Measurements from ENCODE around the gene PDCD7. TPM values are rescaled to one million over a fixed set of nuclear protein-coding genes. Genes with fewer than 3 reads are reported as not detected.

Gene PDCD7
- polyA plus RNA-seq, 1 of the 3 experiments (the other 2 are of a cell fraction), result 15.3 TPM

DNA sequence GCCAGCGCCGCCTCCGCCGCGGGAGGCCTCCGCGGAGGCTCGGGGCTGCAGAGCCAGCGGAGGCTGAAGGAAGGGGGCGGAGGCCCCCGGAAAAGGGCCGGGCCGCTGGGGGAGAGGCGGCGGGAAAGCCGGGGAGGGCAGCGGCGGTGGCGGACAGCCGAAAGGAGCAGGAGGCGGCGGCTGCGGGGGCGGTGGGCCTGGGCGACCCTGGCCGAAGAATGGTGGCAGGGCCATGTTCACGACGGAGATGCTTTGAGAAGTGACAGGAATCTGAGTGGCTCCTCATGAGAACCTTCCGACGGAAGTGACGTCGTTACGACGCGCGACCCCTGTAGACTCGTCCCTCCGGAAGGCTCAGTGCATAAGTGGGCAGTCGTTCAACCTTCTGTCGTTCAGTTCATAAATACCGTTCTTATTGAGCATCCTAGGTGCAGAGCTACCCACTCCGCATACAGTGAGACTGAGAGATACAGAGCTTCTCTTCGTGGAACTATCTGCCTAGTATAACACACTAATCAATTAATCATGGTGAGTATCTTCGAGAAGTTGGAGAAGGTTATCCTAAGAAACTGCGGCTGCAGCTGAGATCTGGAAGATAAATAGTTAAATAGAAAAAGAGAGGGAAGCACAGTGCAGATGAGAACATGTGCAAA lies at the start of gene PDCD7 (continued):
- TF ChIP-seq CTCF (IDR thresholded peaks at IDR 0.05), result no peak
- TF ChIP-seq SIN3A (IDR thresholded peaks at IDR 0.05; ENCODE audit: borderline replicate concordance, low read depth, low read length), result no peak
- no peak for TF ChIP-seq RXRA (IDR thresholded peaks at IDR 0.05; ENCODE audit: borderline replicate concordance, low read depth)
- peak; percentile 12; the same call in 1 of the 2 replicates for TF ChIP-seq REST (IDR thresholded peaks at IDR 0.05; ENCODE audit: low read depth, low read length)
- no peak for TF ChIP-seq NFIC (IDR thresholded peaks at IDR 0.05; ENCODE audit: borderline replicate concordance)
- TF ChIP-seq, protein P1, sequence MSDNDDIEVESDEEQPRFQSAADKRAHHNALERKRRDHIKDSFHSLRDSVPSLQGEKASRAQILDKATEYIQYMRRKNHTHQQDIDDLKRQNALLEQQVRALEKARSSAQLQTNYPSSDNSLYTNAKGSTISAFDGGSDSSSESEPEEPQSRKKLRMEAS (IDR thresholded peaks at IDR 0.05; ENCODE audit: low read depth), result peak; percentile 40; the same call in 1 of the 2 replicates

- Histone ChIP-seq H3K4me1 (ENCODE audit: control insufficient read depth in 1 of 2, insufficient read depth in 2 of 2, low read depth in 1 of 2, low read length in 1 of 2) (peaks cover 0 to 5% of the 10 kb centered on the region in 2 experiments; a peak in 2 of 4 replicates), H4K20me1 (ENCODE audit: insufficient read depth) (peaks cover 41% of the 10 kb centered on the region), H3K27ac (ENCODE audit: low read depth in 2 of 2, low read length in 1 of 2) (no peak overlapping the region), H3K27me3 (ENCODE audit: insufficient read depth) (no peaks in the 10 kb centered on the region), H2AFZ (ENCODE audit: low read depth) (no peak overlapping the region), H3K4me2 (peak overlapping the region; percentile 80), H3K9me2 (no peaks in the 10 kb centered on the region), H3F3A (replicated peaks; ENCODE audit: insufficient read depth) (peaks cover 3% of the 10 kb centered on the region), H3K9ac (no peak overlapping the region), H3K79me2 (ENCODE audit: insufficient read depth) (peaks cover 69% of the 10 kb centered on the region), H3K9me3 (no peaks in the 10 kb centered on the region), H3K36me3 (replicated peaks in 1 of 2; ENCODE audit: control insufficient read depth in 1 of 2, insufficient read depth in 2 of 2, low read length in 1 of 2) (peaks cover 24 to 40% of the 10 kb centered on the region in 2 experiments), H3K4me3 (ENCODE audit: low read depth in 2 of 2, low read length in 1 of 2) (0 out of 4 replicates have a peak overlapping the region, but pooled peaks of 1 of the 2 experiments have one; percentile 87)
- POLR2A ChIA-PET, result interaction anchor here (1.1 kb wide), 1 partner anchor 115 kb away, joined by 3 read pairs; no protein-coding TSS in a partner anchor
- 94% methylated on average over 4 of the region's 4 CpGs for WGBS (ENCODE audit: low lambda C conversion rate)
- TF ChIP-seq CHD2 (IDR thresholded peaks at IDR 0.05; ENCODE audit: low read length, partially characterized antibody) (no peak), SMC3 (IDR thresholded peaks at IDR 0.05; ENCODE audit: low read depth, low read length) (no peak), TCF12 (IDR thresholded peaks at IDR 0.05) (no peak), JUND (IDR thresholded peaks at IDR 0.05) (no peak), RAD21 (IDR thresholded peaks at IDR 0.05; ENCODE audit: low read length) (no peak), GATA2 (CRISPR knock-in tag; IDR thresholded peaks at IDR 0.05) (no peak), REST (IDR thresholded peaks at IDR 0.05; ENCODE audit: low read depth, low read length) (no peak), PBX3 (IDR thresholded peaks at IDR 0.05) (no peak), RFX5 (IDR thresholded peaks at IDR 0.05; ENCODE audit: low read length) (no peak), NFIC (IDR thresholded peaks at IDR 0.05; ENCODE audit: borderline replicate concordance) (no peak), ZBTB33 (IDR thresholded peaks at IDR 0.05; ENCODE audit: borderline replicate concordance, low read depth) (no peak), SIN3A (IDR thresholded peaks at IDR 0.05; ENCODE audit: borderline replicate concordance, low read depth, low read length) (no peak)
- TF ChIP-seq, protein P1 (IDR thresholded peaks at IDR 0.05; ENCODE audit: low read depth), result no peak
- CTCF ChIA-PET, result interaction anchor here (1.3 to 2.7 kb wide), 3 partner anchors 13 to 115 kb away, joined by 3 to 9 read pairs (median 5); no protein-coding TSS in a partner anchor
- DNase-seq, result no peak
Observed at GRCh38 chr15:65182538-65182937, 48.9 kb upstream of the PDCD7 start.
